Gastroesophageal sphincter (tissue), 3 donors: ENCODE measurements around the gene TCP10L.

ENCODE experiments used
- CTCF ChIP-seq, 4 experiments: fragments of 200-600 bp in 2 of 4; fragments of 450-650 bp in 2 of 4; sonication (generic) in 1 of 4; IDR thresholded peaks; one replicate each; pipeline ENCODE4 v1.5.1; 2017 to 2019; ENCODE audit warnings: antibody characterized with exemption in 4 of 4, mild to moderate bottlenecking in 2 of 4, moderate library complexity in 2 of 4
- POLR2A ChIP-seq, 2 donors: fragments of 450-650 bp; IDR thresholded peaks; one replicate each; pipeline ENCODE4 v1.6.1; 2017; ENCODE audit warnings: antibody characterized with exemption in 2 of 2, mild to moderate bottlenecking in 2 of 2, moderate library complexity in 1 of 2
- POLR2AphosphoS5 ChIP-seq: sonication (generic); formaldehyde crosslinking; IDR thresholded peaks from one replicate; pipeline ENCODE4 v1.6.1; 2017; ENCODE audit warnings: antibody characterized with exemption

DNA sequence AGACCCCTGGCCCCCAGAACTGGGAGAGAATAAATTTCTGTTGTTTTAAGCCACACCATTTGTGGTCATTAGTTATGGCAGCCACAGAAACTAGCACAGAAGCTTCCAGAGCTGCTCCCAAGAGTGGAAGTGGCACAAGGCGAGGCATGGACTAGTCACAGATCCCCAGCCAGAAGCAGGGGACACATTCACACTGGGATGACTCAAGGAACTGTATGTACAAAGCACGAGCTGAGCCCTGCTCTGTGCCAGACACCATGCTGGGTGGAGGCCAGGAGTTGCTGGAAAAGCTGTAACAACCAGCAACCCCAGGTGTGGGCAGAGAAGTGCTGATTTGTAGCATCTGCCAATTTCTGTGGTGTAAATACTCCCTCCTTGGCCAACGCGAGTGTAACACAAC lies 55.6 kb downstream of the TCP10L start:
- TF ChIP-seq CTCF (IDR thresholded peaks at IDR 0.05), result no peak
- TF ChIP-seq POLR2AphosphoS5, result no peak
- TF ChIP-seq POLR2A (IDR thresholded peaks at IDR 0.05), result no peak
